B cell (primary cell): Measurements from ENCODE around the gene CIB1. TPM values are rescaled to one million over a fixed set of nuclear protein-coding genes. Genes with fewer than 3 reads are reported as not detected.
A peak's percentile ranks its signal among the peaks of the same experiment; 100 is the strongest.

Source experiments
- ATAC-seq: fragments of 200-7000 bp; cut with Tn5 transposase; one replicate; pipeline ENCODE4 v1.10.0; 2021; ENCODE audit warnings: low read depth, mild to moderate bottlenecking, moderate number of reproducible peaks, moderate library complexity
- CTCF ChIA-PET: fragments of 350-600 bp; sonication (Branson Sonifier 250); formaldehyde crosslinking; loops from one replicate; lab custom pipeline; 2021; ENCODE audit warnings: antibody characterized with exemption, inconsistent platforms; lab: Charles Lee
- POLR2A ChIA-PET: fragments of 350-600 bp; sonication (Branson Sonifier 250); formaldehyde crosslinking; loops from one replicate; lab custom pipeline; 2021; ENCODE audit warnings: antibody characterized with exemption; lab: Charles Lee
- DNase-seq: peaks from one replicate; pipeline ENCODE4 v3.0.0; 2013
- H2AFZ ChIP-seq: 2 replicates; pipeline ENCODE4 v1.6.1; 2012; ENCODE audit warnings: mild to moderate bottlenecking, low read depth, low read length; ENCODE audit not compliant: insufficient read depth, poor library complexity, severe bottlenecking
- H3K27ac ChIP-seq, 2 donors: 1 replicate in 1 of 2; 2 replicates in 1 of 2; pipeline ENCODE4 v1.5.1; 2012 to 2013; ENCODE audit warnings: low read length in 2 of 2, mild to moderate bottlenecking in 2 of 2, moderate library complexity in 1 of 2
- H3K27me3 ChIP-seq, 4 experiments: fragments of 200-600 bp in 1 of 4; sonication (generic) in 1 of 4; replicated peaks in 1 of 4; 1 replicate in 2 of 4; 2 replicates in 2 of 4; pipeline versions ENCODE4 v1.6.1 to v1.7.0; 2013 to 2016; ENCODE audit warnings: low read length in 3 of 4, mild to moderate bottlenecking in 2 of 4, mixed read lengths in 1 of 4, moderate library complexity in 1 of 4; ENCODE audit not compliant: insufficient read depth in 4 of 4, control insufficient read depth in 3 of 4; ENCODE audit errors: control extremely low read depth in 1 of 4
- H3K36me3 ChIP-seq, 2 experiments: replicated peaks in 1 of 2; 1 replicate in 1 of 2; 2 replicates in 1 of 2; pipeline versions ENCODE4 v1.6.1 to v1.7.1; 2013; ENCODE audit warnings: low read length in 1 of 2; ENCODE audit not compliant: insufficient read depth in 2 of 2, control insufficient read depth in 1 of 2; ENCODE audit errors: control extremely low read depth in 1 of 2, extremely low read depth in 1 of 2
- H3K4me1 ChIP-seq, 2 donors: fragments of 200-600 bp in 1 of 2; sonication (generic) in 1 of 2; 1 replicate in 1 of 2; 2 replicates in 1 of 2; pipeline versions ENCODE4 v1.5.1 to v1.6.1; 2013 to 2017; ENCODE audit warnings: low read length in 2 of 2; ENCODE audit not compliant: control insufficient read depth in 2 of 2, insufficient read depth in 2 of 2
- H3K4me2 ChIP-seq: replicated peaks from 2 replicates; pipeline ENCODE3; 2012; ENCODE audit warnings: mild to moderate bottlenecking, low read depth, low read length; ENCODE audit not compliant: poor library complexity, severe bottlenecking
- H3K4me3 ChIP-seq, 5 experiments: fragments of 200-600 bp in 1 of 5; sonication (generic) in 1 of 5; 1 replicate in 3 of 5; 2 replicates in 2 of 5; pipeline versions ENCODE4 v1.5.1 to v1.7.0; 2011 to 2016; ENCODE audit warnings: low read length in 4 of 5, mild to moderate bottlenecking in 4 of 5, low read depth in 2 of 5, control low read depth in 1 of 5, moderate library complexity in 1 of 5; ENCODE audit not compliant: insufficient read depth in 1 of 5; ENCODE audit errors: control extremely low read depth in 1 of 5, extremely low read depth in 1 of 5
- H3K79me2 ChIP-seq: fragments of 200-600 bp; sonication (generic); one replicate; pipeline ENCODE4 v1.6.0; 2016; ENCODE audit warnings: low read length; ENCODE audit not compliant: control insufficient read depth, insufficient read depth
- H3K9ac ChIP-seq: fragments of 200-600 bp; sonication (generic); 2 replicates; pipeline ENCODE4 v1.6.1; 2017; ENCODE audit warnings: mild to moderate bottlenecking, low read length, moderate library complexity
- H3K9me3 ChIP-seq, 3 donors: one replicate each; pipeline versions ENCODE4 v1.6.1 to v1.7.1; 2013; ENCODE audit warnings: low read length in 2 of 3; ENCODE audit not compliant: control insufficient read depth in 2 of 3, insufficient read depth in 1 of 3; ENCODE audit errors: control extremely low read depth in 1 of 3
- H4K20me1 ChIP-seq: 2 replicates; pipeline ENCODE4 v1.6.0; 2012; ENCODE audit warnings: mild to moderate bottlenecking, low read length; ENCODE audit not compliant: insufficient read depth, control insufficient read depth, poor library complexity, severe bottlenecking
- H3K27ac Mint-ChIP-seq: one replicate; pipeline ENCODE4 v1.8.0; 2021; ENCODE audit warnings: mixed read lengths
- H3K27me3 Mint-ChIP-seq: one replicate; pipeline ENCODE4 v1.8.0; 2021; ENCODE audit warnings: mixed read lengths
- H3K4me1 Mint-ChIP-seq: one replicate; pipeline ENCODE4 v1.8.0; 2021; ENCODE audit warnings: mixed read lengths
- H3K4me3 Mint-ChIP-seq: one replicate; pipeline ENCODE4 v1.8.0; 2021; ENCODE audit warnings: mixed read lengths
- H3K9me3 Mint-ChIP-seq: one replicate; pipeline ENCODE4 v1.8.0; 2022; ENCODE audit warnings: mixed read lengths; ENCODE audit not compliant: insufficient read depth
- CTCF ChIP-seq: fragments of 200-600 bp; IDR thresholded peaks from one replicate; pipeline ENCODE4 v1.8.0; 2022; ENCODE audit warnings: antibody characterized with exemption, mild to moderate bottlenecking
- EZH2 ChIP-seq: IDR thresholded peaks from 2 replicates; pipeline ENCODE4 v1.6.1; 2012; ENCODE audit warnings: borderline replicate concordance, low read depth, mild to moderate bottlenecking, moderate library complexity, low read length; ENCODE audit not compliant: insufficient read depth, poor library complexity, severe bottlenecking
- WGBS: methylation state at CpG from one replicate; pipeline ENCODE4 v1.1.5; 2013; ENCODE audit warnings: missing lambda C conversion rate; ENCODE audit not compliant: insufficient coverage; 5-methylcytosine and 5-hydroxymethylcytosine counted together
- intact Hi-C: fragments of 100-400 bp; cut with micrococcal nuclease; formaldehyde crosslinking; loops from one replicate; pipeline ENCODE4 v1.10.0; 2022
- polyA plus RNA-seq: library from polyadenylated mRNA; depleted of rRNA; stranded (reverse); fragments of >200 nt; gene quantifications from 2 replicates; pipeline ENCODE4 v1.2.3, GENCODE V29; 2012
- total RNA-seq, 2 donors: library from RNA; stranded (reverse); fragments of 120-200 nt in 1 of 2; gene quantifications; 1 replicate in 1 of 2; 2 replicates in 1 of 2; pipeline versions ENCODE4 v1.2.3 to v1.2.4, GENCODE V29; 2013 to 2022

The CIB1 gene
- total and polyA plus RNA-seq, 2 donors (not counting 1 experiment from before 2014, with no cell fraction given): 153 to 157 TPM

- peak overlapping the region; percentile 69 for H2AFZ ChIP-seq
- intact Hi-C loops: loop anchor here (1.0 kb wide), 4 partner anchors 9 to 33 kb away; partner anchors contain the start of gene CIB1
Measured at GRCh38 chr15:90200534-90201129, 33.1 kb downstream of the CIB1 start.

More at GRCh38 chr15:90200534-90201129, 33.1 kb downstream of the CIB1 start:
- peak overlapping the region; percentile 93 for H3K4me2 ChIP-seq
- no peak for ATAC-seq
- H3K27me3 Mint-ChIP-seq: no peaks in the 10 kb centered on the region
- H3K4me1 Mint-ChIP-seq: peaks cover 71% of the 10 kb centered on the region
- peak overlapping the region; percentile 92 for H3K4me3 Mint-ChIP-seq
- peaks cover 58 to 76% of the 10 kb centered on the region in 2 donors for H3K4me1 ChIP-seq
- H3K9me3 ChIP-seq: no peaks in the 10 kb centered on the region
- ChIA-PET POLR2A (interaction anchor here (0.6 to 10.5 kb wide), 13 partner anchors 9 to 624 kb away, joined by 3 to 150 read pairs (median 8); partner anchors contain the start of genes CIB1 and GDPGP1), CTCF (interaction anchor here (0.6 to 9.6 kb wide), 15 partner anchors 10 to 282 kb away, joined by 3 to 169 read pairs (median 5); partner anchors contain the start of genes CIB1 and GDPGP1)
- H3K79me2 ChIP-seq: peaks cover 98% of the 10 kb centered on the region
- peaks cover 46% of the 10 kb centered on the region for H4K20me1 ChIP-seq
- H3K4me3 ChIP-seq: peak overlapping the region; percentile 56 to 94 (median 86)
- H3K9me3 Mint-ChIP-seq: no peaks in the 10 kb centered on the region
- H3K27me3 ChIP-seq: no peaks in the 10 kb centered on the region
- peak overlapping the region; percentile 52 to 72 for H3K27ac ChIP-seq
- 10% methylated on average over 18 of the region's 24 CpGs for WGBS
- no peak for DNase-seq
- peaks cover 0 to 32% of the 10 kb centered on the region in 2 experiments for H3K36me3 ChIP-seq
- TF ChIP-seq CTCF: no peak
- no peak for TF ChIP-seq EZH2
- H3K27ac Mint-ChIP-seq: peak overlapping the region; percentile 95
- H3K9ac ChIP-seq: peak overlapping the region; percentile 85
